Measurements from ENCODE around the gene ENTHD1. TPM values are rescaled to one million over a fixed set of nuclear protein-coding genes. Genes with fewer than 3 reads are reported as not detected.

The ENTHD1 gene
- total RNA-seq, 1 experiment from 2014 or later = not detected

DNA sequence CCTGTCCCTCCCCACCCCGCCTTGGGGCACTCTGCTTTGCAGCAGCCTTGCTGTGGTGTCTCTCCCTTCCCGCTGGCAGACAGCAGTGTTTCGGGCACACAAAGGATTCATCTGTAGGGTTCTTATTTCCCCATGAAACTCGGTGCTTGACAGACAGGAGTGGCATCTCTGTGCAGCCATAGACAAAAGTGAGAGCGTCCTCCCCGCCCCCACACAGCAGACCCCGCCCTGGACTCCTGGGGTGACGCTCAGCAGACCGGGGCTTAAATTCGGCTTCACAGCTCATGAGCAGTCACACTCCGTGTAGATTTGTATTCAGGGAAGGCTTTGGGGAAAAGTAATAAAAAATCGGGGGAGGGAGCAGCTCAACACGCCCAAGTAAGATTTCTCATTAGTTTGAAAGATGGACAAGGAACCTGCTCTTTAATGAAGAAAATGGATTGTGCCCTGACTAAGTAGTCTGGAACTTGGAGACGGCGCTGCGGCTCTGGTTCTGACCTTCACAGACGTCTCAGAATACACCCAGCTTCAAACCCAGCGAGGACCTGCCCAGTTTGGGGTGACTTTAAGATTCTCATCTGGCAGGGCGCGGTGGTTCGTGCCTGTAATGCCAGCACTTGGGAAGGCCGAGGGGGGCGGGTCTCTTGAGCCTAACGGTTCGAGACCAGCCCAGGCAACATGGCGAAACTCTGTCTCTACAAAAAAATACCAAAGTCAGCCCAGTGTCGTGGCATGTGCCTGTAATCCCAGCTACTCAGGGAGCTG is 187.0 kb downstream of the ENTHD1 start:
- H4K5ac ChIP-seq (ENCODE audit: insufficient read length, low read depth, low read length) = no peak overlapping the region
- no peak overlapping the region for H2BK5ac ChIP-seq (ENCODE audit: insufficient read length, low read length)
- no peaks in the 10 kb centered on the region for H3K9me3 Mint-ChIP-seq
- H3K56ac ChIP-seq (ENCODE audit: insufficient read length, low read depth, low read length) = no peak overlapping the region
- H3K9ac ChIP-seq (ENCODE audit: extremely low read depth, insufficient read length, low read length) = no peak overlapping the region
- no peaks in the 10 kb centered on the region for H3K79me1 ChIP-seq (ENCODE audit: insufficient read depth, low read depth, low read length, poor library complexity, severe bottlenecking)
- H4K91ac ChIP-seq (ENCODE audit: insufficient read length, low read depth, low read length) = no peak overlapping the region
- H3K27me3 Mint-ChIP-seq (ENCODE audit: low read depth) = peaks cover 4% of the 10 kb centered on the region
- no peaks in the 10 kb centered on the region for H4K20me1 ChIP-seq (ENCODE audit: control insufficient read depth, insufficient read depth, insufficient read length)
- H2BK20ac ChIP-seq (ENCODE audit: low read depth, low read length, poor library complexity, severe bottlenecking) = no peak overlapping the region
- H3K27me3 ChIP-seq (ENCODE audit: insufficient read depth, low read length) = no peaks in the 10 kb centered on the region
- WGBS (ENCODE audit: extremely low coverage, insufficient read length, low lambda C conversion rate) = no CpG with 5 or more reads among the region's 27 CpGs
- no peak overlapping the region for H3K4me3 Mint-ChIP-seq
- H3K4ac ChIP-seq (ENCODE audit: low read depth, low read length) = no peak overlapping the region
- no peaks in the 10 kb centered on the region for H3K36me3 Mint-ChIP-seq (ENCODE audit: insufficient read depth in 1 of 3, low read depth in 3 of 3)
- no peak overlapping the region for H3T11ph ChIP-seq (ENCODE audit: low read length)
- no peak overlapping the region for H3K27ac ChIP-seq (ENCODE audit: insufficient read length, low read depth, low read length)
- no peaks in the 10 kb centered on the region for H3K4me1 ChIP-seq (ENCODE audit: insufficient read depth, low read length)
- H3K14ac ChIP-seq (ENCODE audit: insufficient read depth, low read length) = 0 out of 2 replicates have a peak overlapping the region, but pooled peaks have one; percentile 14
- H3K9me3 ChIP-seq (ENCODE audit: control insufficient read depth, low read depth, low read length) = no peaks in the 10 kb centered on the region
- no peak overlapping the region for H2BK120ac ChIP-seq (ENCODE audit: low read depth, low read length, poor library complexity, severe bottlenecking)
- H2BK15ac ChIP-seq (ENCODE audit: low read depth, low read length) = no peak overlapping the region
- H2AFZ ChIP-seq (ENCODE audit: low read length) = no peak overlapping the region
- peaks cover 8 to 18% of the 10 kb centered on the region in 2 experiments for H3K4me1 Mint-ChIP-seq
- no peak for DNase-seq
- H3K18ac ChIP-seq (ENCODE audit: insufficient read length, low read depth, low read length) = no peak overlapping the region
- no peaks in the 10 kb centered on the region for H3K79me2 ChIP-seq (ENCODE audit: insufficient read depth, low read length)
- no peak overlapping the region for H3K27ac Mint-ChIP-seq
- H4K8ac ChIP-seq (replicated peaks; ENCODE audit: insufficient read length, low read depth, low read length) = no peak overlapping the region
- no peaks in the 10 kb centered on the region for H3K23me2 ChIP-seq (ENCODE audit: insufficient read length, low read depth, low read length, poor library complexity, severe bottlenecking)
- no peak overlapping the region for H3K23ac ChIP-seq (ENCODE audit: insufficient read length, low read depth, low read length)
- no peak overlapping the region for H3K4me2 ChIP-seq (ENCODE audit: insufficient read depth, insufficient read length, low read length)
- H2BK12ac ChIP-seq (ENCODE audit: insufficient read length, low read depth, low read length) = no peak overlapping the region
- H2AK5ac ChIP-seq (ENCODE audit: insufficient read length, low read length) = no peak overlapping the region
- TF ChIP-seq, protein P1, sequence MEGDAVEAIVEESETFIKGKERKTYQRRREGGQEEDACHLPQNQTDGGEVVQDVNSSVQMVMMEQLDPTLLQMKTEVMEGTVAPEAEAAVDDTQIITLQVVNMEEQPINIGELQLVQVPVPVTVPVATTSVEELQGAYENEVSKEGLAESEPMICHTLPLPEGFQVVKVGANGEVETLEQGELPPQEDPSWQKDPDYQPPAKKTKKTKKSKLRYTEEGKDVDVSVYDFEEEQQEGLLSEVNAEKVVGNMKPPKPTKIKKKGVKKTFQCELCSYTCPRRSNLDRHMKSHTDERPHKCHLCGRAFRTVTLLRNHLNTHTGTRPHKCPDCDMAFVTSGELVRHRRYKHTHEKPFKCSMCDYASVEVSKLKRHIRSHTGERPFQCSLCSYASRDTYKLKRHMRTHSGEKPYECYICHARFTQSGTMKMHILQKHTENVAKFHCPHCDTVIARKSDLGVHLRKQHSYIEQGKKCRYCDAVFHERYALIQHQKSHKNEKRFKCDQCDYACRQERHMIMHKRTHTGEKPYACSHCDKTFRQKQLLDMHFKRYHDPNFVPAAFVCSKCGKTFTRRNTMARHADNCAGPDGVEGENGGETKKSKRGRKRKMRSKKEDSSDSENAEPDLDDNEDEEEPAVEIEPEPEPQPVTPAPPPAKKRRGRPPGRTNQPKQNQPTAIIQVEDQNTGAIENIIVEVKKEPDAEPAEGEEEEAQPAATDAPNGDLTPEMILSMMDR (conservative IDR thresholded peaks at IDR 0.05) = no peak
